Astrocyte (in vitro differentiated cells and primary cell): Measurements from ENCODE around the gene ITPKA. TPM values are rescaled to one million over a fixed set of nuclear protein-coding genes. Genes with fewer than 3 reads are reported as not detected.
A peak's percentile ranks its signal among the peaks of the same experiment; 100 is the strongest.

Experiments used
- DNase-seq: peaks from one replicate; pipeline ENCODE4 v3.0.0-alpha.2; 2010; ENCODE audit warnings: low read depth
- FAIRE-seq: peaks from 2 replicates; lab custom pipeline; 2011; peaks lifted over from hg19 to GRCh38; lab: Jason Lieb, UNC
- H2AFZ ChIP-seq: 2 replicates; pipeline ENCODE4 v1.6.0; 2012; ENCODE audit warnings: low read depth, low read length, inconsistent platforms
- H3K27ac ChIP-seq: 2 replicates; pipeline ENCODE4 v1.5.1; 2011; ENCODE audit warnings: low read depth, low read length, inconsistent platforms
- H3K27me3 ChIP-seq: 2 replicates; pipeline ENCODE4 v1.6.0; 2011; ENCODE audit warnings: low read length, inconsistent platforms; ENCODE audit not compliant: insufficient read depth
- H3K36me3 ChIP-seq: 2 replicates; pipeline ENCODE4 v1.5.1; 2011; ENCODE audit warnings: low read length, inconsistent platforms; ENCODE audit not compliant: insufficient read depth
- H3K4me1 ChIP-seq: 2 replicates; pipeline ENCODE4 v1.5.1; 2011; ENCODE audit warnings: low read length, inconsistent platforms; ENCODE audit not compliant: insufficient read depth
- H3K4me2 ChIP-seq: 2 replicates; pipeline ENCODE4 v1.6.0; 2012; ENCODE audit warnings: low read length, inconsistent platforms
- H3K4me3 ChIP-seq: 2 replicates; pipeline ENCODE4 v1.5.1; 2011; ENCODE audit warnings: low read depth, mild to moderate bottlenecking, low read length, inconsistent platforms; ENCODE audit not compliant: insufficient read depth
- H3K79me2 ChIP-seq: 2 replicates; pipeline ENCODE4 v1.6.0; 2012; ENCODE audit warnings: mild to moderate bottlenecking, low read length, inconsistent platforms; ENCODE audit not compliant: insufficient read depth
- H3K9ac ChIP-seq: 2 replicates; pipeline ENCODE4 v1.6.0; 2012; ENCODE audit warnings: mild to moderate bottlenecking, low read length, inconsistent platforms
- H3K9me3 ChIP-seq: 2 replicates; pipeline ENCODE4 v1.5.1; 2012; ENCODE audit warnings: low read depth, mild to moderate bottlenecking, low read length, inconsistent platforms; ENCODE audit not compliant: insufficient read depth
- H4K20me1 ChIP-seq: 2 replicates; pipeline ENCODE4 v1.6.0; 2012; ENCODE audit warnings: low read length, inconsistent platforms; ENCODE audit not compliant: insufficient read depth
- H3K27ac Mint-ChIP-seq: one replicate; pipeline ENCODE4 v1.8.0; 2021; ENCODE audit warnings: mild to moderate bottlenecking, mixed read lengths; ENCODE audit not compliant: unreplicated experiment
- H3K27me3 Mint-ChIP-seq: one replicate; pipeline ENCODE4 v1.8.0; 2021; ENCODE audit warnings: low read depth, mixed read lengths; ENCODE audit not compliant: unreplicated experiment
- H3K36me3 Mint-ChIP-seq: one replicate; pipeline ENCODE4 v1.8.0; 2021; ENCODE audit warnings: low read depth, mixed read lengths; ENCODE audit not compliant: unreplicated experiment
- H3K4me1 Mint-ChIP-seq: one replicate; pipeline ENCODE4 v1.8.0; 2021; ENCODE audit warnings: low read depth, mixed read lengths; ENCODE audit not compliant: unreplicated experiment
- H3K4me3 Mint-ChIP-seq: one replicate; pipeline ENCODE4 v1.8.0; 2021; ENCODE audit warnings: mild to moderate bottlenecking, moderate library complexity, mixed read lengths; ENCODE audit not compliant: unreplicated experiment
- H3K9me3 Mint-ChIP-seq: one replicate; pipeline ENCODE4 v1.8.0; 2021; ENCODE audit warnings: mild to moderate bottlenecking, mixed read lengths; ENCODE audit not compliant: unreplicated experiment
- EZH2 ChIP-seq: IDR thresholded peaks from 2 replicates; pipeline ENCODE4 v1.6.1; 2012; ENCODE audit warnings: mild to moderate bottlenecking, low read length, inconsistent platforms; ENCODE audit not compliant: insufficient read depth
- total RNA-seq: library from RNA; stranded (reverse); gene quantifications from 2 replicates; pipeline ENCODE4 v1.2.1, GENCODE V29; 2021
- TF ChIP-seq, protein P1 (sequence below): IDR thresholded peaks from 2 replicates; pipeline ENCODE4 v1.5.1; 2011; ENCODE audit warnings: low read depth, mild to moderate bottlenecking, inconsistent platforms, low read length, moderate library complexity; ENCODE audit not compliant: insufficient read depth

Gene ITPKA
- total RNA-seq, 1 donor from 2014 or later = 1.2 TPM

DNA sequence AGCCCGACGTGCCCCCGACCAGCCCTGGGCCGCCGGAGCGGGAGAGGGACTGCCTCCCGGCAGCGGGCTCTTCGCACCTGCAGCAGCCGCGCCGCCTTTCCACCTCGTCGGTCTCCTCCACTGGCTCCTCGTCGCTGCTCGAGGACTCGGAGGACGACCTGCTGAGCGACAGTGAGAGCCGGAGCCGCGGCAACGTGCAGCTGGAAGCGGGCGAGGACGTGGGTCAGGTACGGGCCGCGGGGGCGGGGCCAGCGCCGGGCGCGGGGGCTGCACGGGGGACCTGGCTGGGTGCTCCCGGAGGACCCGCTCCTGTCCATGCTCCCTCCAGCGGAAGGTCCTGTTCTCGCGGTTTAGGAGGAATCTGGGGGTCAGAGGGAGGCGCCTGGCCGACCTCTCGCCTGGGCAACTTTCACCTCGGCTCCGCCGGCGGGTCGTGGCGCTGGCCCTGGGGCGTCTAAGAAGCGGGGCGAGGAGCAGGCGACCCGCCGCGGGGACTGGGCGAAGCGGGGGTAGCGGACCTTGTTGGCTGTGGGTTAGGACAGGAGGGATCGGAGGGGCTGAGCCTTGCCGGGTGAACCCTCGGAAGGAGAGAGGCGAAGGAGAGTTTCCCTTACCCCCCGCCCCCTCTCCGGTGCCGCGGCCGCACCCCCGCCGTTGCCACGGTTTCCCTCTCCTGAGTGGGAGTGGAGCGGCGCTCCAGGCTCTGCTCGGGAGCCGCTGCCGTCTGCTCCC is 682 bp downstream of the ITPKA start:
- peak overlapping the region; percentile 62 for H3K4me3 ChIP-seq
- H3K9me3 ChIP-seq = no peaks in the 10 kb centered on the region
- Mint-ChIP-seq H3K4me3 (no peak overlapping the region), H3K27me3 (peaks cover 46% of the 10 kb centered on the region), H3K27ac (no peak overlapping the region), H3K36me3 (peaks cover 5% of the 10 kb centered on the region), H3K9me3 (no peaks in the 10 kb centered on the region), H3K4me1 (peaks cover 17% of the 10 kb centered on the region)
- no peaks in the 10 kb centered on the region for H4K20me1 ChIP-seq
- H3K27me3 ChIP-seq = peaks cover 42% of the 10 kb centered on the region
- FAIRE-seq = no peak
- no peaks in the 10 kb centered on the region for H3K79me2 ChIP-seq
- H3K4me1 ChIP-seq = peaks cover 38% of the 10 kb centered on the region
- H3K36me3 ChIP-seq = no peaks in the 10 kb centered on the region
- peak overlapping the region; percentile 42 for H2AFZ ChIP-seq
- no peak overlapping the region for H3K9ac ChIP-seq
- H3K27ac ChIP-seq = no peak overlapping the region
- no peak for DNase-seq
- TF ChIP-seq, protein P1, sequence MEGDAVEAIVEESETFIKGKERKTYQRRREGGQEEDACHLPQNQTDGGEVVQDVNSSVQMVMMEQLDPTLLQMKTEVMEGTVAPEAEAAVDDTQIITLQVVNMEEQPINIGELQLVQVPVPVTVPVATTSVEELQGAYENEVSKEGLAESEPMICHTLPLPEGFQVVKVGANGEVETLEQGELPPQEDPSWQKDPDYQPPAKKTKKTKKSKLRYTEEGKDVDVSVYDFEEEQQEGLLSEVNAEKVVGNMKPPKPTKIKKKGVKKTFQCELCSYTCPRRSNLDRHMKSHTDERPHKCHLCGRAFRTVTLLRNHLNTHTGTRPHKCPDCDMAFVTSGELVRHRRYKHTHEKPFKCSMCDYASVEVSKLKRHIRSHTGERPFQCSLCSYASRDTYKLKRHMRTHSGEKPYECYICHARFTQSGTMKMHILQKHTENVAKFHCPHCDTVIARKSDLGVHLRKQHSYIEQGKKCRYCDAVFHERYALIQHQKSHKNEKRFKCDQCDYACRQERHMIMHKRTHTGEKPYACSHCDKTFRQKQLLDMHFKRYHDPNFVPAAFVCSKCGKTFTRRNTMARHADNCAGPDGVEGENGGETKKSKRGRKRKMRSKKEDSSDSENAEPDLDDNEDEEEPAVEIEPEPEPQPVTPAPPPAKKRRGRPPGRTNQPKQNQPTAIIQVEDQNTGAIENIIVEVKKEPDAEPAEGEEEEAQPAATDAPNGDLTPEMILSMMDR = no peak
- TF ChIP-seq EZH2 = peak; percentile 88
- H3K4me2 ChIP-seq = peak overlapping the region; percentile 94

DNA sequence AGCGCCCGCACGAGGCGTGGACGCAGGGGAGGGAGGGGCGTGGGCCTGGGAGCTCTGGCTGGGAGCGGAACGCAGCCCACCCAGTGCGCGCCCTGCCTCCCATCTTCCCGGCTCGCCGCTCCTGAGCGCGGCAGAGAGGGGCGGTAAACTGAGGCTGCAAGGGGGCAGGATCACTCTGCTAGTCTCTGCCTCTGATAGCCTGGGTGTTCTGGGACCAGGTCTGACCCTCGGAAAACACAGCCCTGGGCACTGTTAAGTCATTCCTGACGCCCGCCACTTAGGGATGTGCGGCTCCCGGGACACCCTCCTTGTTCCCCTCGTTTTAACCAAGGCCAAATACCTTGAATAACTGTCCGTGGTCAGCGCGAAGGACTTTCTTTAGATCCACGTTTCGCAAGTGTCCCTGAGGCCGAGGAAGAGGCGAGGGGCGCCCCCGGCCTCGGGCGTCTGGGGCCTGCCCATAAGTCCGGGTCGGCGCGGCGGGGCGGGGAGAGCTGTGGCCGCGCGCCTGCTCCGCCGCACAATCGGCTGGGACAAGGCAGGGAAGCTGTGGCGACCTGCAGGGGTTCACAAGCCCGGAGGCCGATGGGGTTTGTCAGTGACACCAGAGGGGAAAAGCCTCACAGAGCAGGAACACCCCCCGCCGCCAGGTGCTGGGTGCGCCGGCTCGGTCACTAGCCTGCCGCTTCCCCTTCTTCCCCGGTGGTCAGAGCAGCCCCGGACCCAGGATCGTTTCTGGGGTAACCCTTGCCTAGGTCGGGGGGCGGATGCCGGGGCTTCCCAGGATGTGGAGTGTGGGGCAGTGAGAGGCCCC is 1.5 kb downstream of the ITPKA start:
- Mint-ChIP-seq H3K27ac (no peak overlapping the region), H3K4me1 (peaks cover 17% of the 10 kb centered on the region), H3K27me3 (peaks cover 54% of the 10 kb centered on the region), H3K9me3 (no peaks in the 10 kb centered on the region), H3K4me3 (no peak overlapping the region), H3K36me3 (peaks cover 8% of the 10 kb centered on the region)
- no peak overlapping the region for H2AFZ ChIP-seq
- peak overlapping the region; percentile 94 for H3K4me2 ChIP-seq
- H3K4me1 ChIP-seq = peaks cover 38% of the 10 kb centered on the region
- no peaks in the 10 kb centered on the region for H3K79me2 ChIP-seq
- H3K27ac ChIP-seq = no peak overlapping the region
- no peak overlapping the region for H3K9ac ChIP-seq
- DNase-seq (no peak), FAIRE-seq (no peak)
- no peaks in the 10 kb centered on the region for H4K20me1 ChIP-seq
- H3K4me3 ChIP-seq = no peak overlapping the region
- TF ChIP-seq, protein P1 = no peak
- TF ChIP-seq EZH2 = peak; percentile 99
- H3K9me3 ChIP-seq = no peaks in the 10 kb centered on the region
- H3K36me3 ChIP-seq = no peaks in the 10 kb centered on the region
- peaks cover 42% of the 10 kb centered on the region for H3K27me3 ChIP-seq
